Panc1 (cell line): Measurements from ENCODE around the gene LCN1. TPM values are rescaled to one million over a fixed set of nuclear protein-coding genes. Genes with fewer than 3 reads are reported as not detected.
A peak's percentile ranks its signal among the peaks of the same experiment; 100 is the strongest.

Source experiments
- ATAC-seq: fragments of 200-7000 bp; cut with Tn5 transposase; 2 replicates; pipeline ENCODE4 v1.9.1; 2020; ENCODE audit warnings: mild to moderate bottlenecking, moderate library complexity
- BruUV-seq: library from RNA; stranded (reverse); fragments of 400-500 nt; replicated peaks from 2 replicates; lab custom pipeline; 2021; lab: Mats Ljungman, UMichigan
- CTCF ChIA-PET: fragments of 300-600 bp; sonication (Branson Sonifier 250); formaldehyde crosslinking; loops from one replicate; lab custom pipeline; 2022; ENCODE audit warnings: antibody characterized with exemption; lab: Charles Lee
- POLR2A ChIA-PET: fragments of 300-600 bp; sonication (Branson Sonifier 250); formaldehyde crosslinking; loops from one replicate; lab custom pipeline; 2022; ENCODE audit warnings: antibody characterized with exemption; lab: Charles Lee
- DNase-seq: peaks from one replicate; pipeline ENCODE4 v3.0.0-alpha.2; 2010; ENCODE audit warnings: low read depth, low spot score
- H3K27ac ChIP-seq: 2 replicates; pipeline ENCODE4 v1.5.1; 2011; ENCODE audit warnings: mild to moderate bottlenecking, low read length, inconsistent platforms
- H3K27me3 ChIP-seq: fragments of 200-500 bp; sonication (Bioruptor generic); 2 replicates; pipeline ENCODE4 v1.6.0; 2014; ENCODE audit warnings: low read length, inconsistent platforms; ENCODE audit not compliant: control insufficient read depth, insufficient read depth
- H3K36me3 ChIP-seq: fragments of 200-500 bp; sonication (Bioruptor generic); 2 replicates; pipeline ENCODE4 v1.5.1; 2014; ENCODE audit warnings: inconsistent platforms, mild to moderate bottlenecking, low read length, moderate library complexity; ENCODE audit not compliant: control insufficient read depth, insufficient read depth
- H3K4me1 ChIP-seq: 2 replicates; pipeline ENCODE4 v1.5.1; 2011; ENCODE audit warnings: inconsistent platforms, mild to moderate bottlenecking, low read length, moderate library complexity; ENCODE audit not compliant: control insufficient read depth, insufficient read depth
- H3K4me3 ChIP-seq, 2 experiments: 2 replicates each; pipeline ENCODE4 v1.5.1; 2011 to 2012; ENCODE audit warnings: low read depth in 2 of 2, low read length in 2 of 2, mild to moderate bottlenecking in 2 of 2, inconsistent platforms in 1 of 2, moderate library complexity in 1 of 2
- H3K9me3 ChIP-seq: fragments of 200-500 bp; sonication (Bioruptor generic); 2 replicates; pipeline ENCODE4 v1.5.1; 2014; ENCODE audit warnings: low read depth, mild to moderate bottlenecking, inconsistent platforms, low read length, moderate library complexity; ENCODE audit not compliant: control insufficient read depth, insufficient read depth
- CTCF ChIP-seq: fragments of 450-650 bp; IDR thresholded peaks from 2 replicates; pipeline ENCODE4 v1.5.1; 2017; ENCODE audit warnings: mild to moderate bottlenecking
- POLR2AphosphoS5 ChIP-seq: IDR thresholded peaks from 2 replicates; pipeline ENCODE4 v1.6.1; 2012; ENCODE audit warnings: mild to moderate bottlenecking, low read depth, low read length, moderate library complexity
- SIN3A ChIP-seq: IDR thresholded peaks from 2 replicates; pipeline ENCODE4 v1.6.1; 2012; ENCODE audit warnings: low read depth, mild to moderate bottlenecking, low read length, moderate library complexity, borderline replicate concordance; ENCODE audit not compliant: insufficient read depth
- TCF7L2 ChIP-seq: IDR thresholded peaks from 2 replicates; pipeline ENCODE4 v1.6.1; 2011; ENCODE audit warnings: mild to moderate bottlenecking, low read depth, low read length, inconsistent platforms
- in situ Hi-C: cut with HindIII; loops from 2 replicates; pipeline ENCODE4 v1.10.0; 2016; ENCODE audit warnings: low sequenced_read_pairs, low pct_unique_long_range_greater_than_20kb
- intact Hi-C: fragments of 100-400 bp; cut with micrococcal nuclease; formaldehyde crosslinking; loops from one replicate; pipeline ENCODE4 v1.10.0; 2022; ENCODE audit not compliant: unreplicated experiment
- total RNA-seq: library from RNA; stranded (reverse); gene quantifications from one replicate; pipeline ENCODE4 v1.2.1, GENCODE V29; 2021; ENCODE audit not compliant: unreplicated experiment
- TF ChIP-seq, protein P1 (sequence below), 2 experiments: IDR thresholded peaks; 2 replicates each; pipeline ENCODE4 v1.6.1; 2011 to 2012; ENCODE audit warnings: low read depth in 2 of 2, control low read depth in 1 of 2, low read length in 1 of 2, mild to moderate bottlenecking in 1 of 2, moderate library complexity in 1 of 2; ENCODE audit not compliant: insufficient read depth in 1 of 2

Gene LCN1
- total RNA-seq, 1 experiment from 2014 or later: not detected

GRCh38 chr9:135502168-135502872 is 18.9 kb upstream of the LCN1 start:
- Histone ChIP-seq H3K9me3 (no peaks in the 10 kb centered on the region), H3K27ac (no peak overlapping the region), H3K4me1 (peaks cover 4% of the 10 kb centered on the region), H3K4me3 (no peak overlapping the region; a peak in 1 of 4 replicates), H3K27me3 (no peaks in the 10 kb centered on the region), H3K36me3 (peaks cover 4% of the 10 kb centered on the region; the same call in 1 of the 2 replicates)
- TF ChIP-seq TCF7L2: no peak
- TF ChIP-seq POLR2AphosphoS5: no peak
- TF ChIP-seq, protein P1, sequence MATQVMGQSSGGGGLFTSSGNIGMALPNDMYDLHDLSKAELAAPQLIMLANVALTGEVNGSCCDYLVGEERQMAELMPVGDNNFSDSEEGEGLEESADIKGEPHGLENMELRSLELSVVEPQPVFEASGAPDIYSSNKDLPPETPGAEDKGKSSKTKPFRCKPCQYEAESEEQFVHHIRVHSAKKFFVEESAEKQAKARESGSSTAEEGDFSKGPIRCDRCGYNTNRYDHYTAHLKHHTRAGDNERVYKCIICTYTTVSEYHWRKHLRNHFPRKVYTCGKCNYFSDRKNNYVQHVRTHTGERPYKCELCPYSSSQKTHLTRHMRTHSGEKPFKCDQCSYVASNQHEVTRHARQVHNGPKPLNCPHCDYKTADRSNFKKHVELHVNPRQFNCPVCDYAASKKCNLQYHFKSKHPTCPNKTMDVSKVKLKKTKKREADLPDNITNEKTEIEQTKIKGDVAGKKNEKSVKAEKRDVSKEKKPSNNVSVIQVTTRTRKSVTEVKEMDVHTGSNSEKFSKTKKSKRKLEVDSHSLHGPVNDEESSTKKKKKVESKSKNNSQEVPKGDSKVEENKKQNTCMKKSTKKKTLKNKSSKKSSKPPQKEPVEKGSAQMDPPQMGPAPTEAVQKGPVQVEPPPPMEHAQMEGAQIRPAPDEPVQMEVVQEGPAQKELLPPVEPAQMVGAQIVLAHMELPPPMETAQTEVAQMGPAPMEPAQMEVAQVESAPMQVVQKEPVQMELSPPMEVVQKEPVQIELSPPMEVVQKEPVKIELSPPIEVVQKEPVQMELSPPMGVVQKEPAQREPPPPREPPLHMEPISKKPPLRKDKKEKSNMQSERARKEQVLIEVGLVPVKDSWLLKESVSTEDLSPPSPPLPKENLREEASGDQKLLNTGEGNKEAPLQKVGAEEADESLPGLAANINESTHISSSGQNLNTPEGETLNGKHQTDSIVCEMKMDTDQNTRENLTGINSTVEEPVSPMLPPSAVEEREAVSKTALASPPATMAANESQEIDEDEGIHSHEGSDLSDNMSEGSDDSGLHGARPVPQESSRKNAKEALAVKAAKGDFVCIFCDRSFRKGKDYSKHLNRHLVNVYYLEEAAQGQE (IDR thresholded peaks at IDR 0.05; ENCODE audit: insufficient read depth in 1 of 2, low read depth in 2 of 2, low read length in 1 of 2): no peak
- TF ChIP-seq CTCF: no peak
- no peak for TF ChIP-seq SIN3A
- ChIA-PET CTCF (interaction anchor here (0.6 kb wide), 1 partner anchor 26 kb away, joined by 7 read pairs; no protein-coding TSS in a partner anchor), POLR2A (no interaction called here)
- TSS peak; percentile 88 for BruUV-seq
- intact Hi-C loops (no loop called here), in situ Hi-C loops (no loop called here)
- no peak for ATAC-seq
- DNase-seq: no peak

DNA sequence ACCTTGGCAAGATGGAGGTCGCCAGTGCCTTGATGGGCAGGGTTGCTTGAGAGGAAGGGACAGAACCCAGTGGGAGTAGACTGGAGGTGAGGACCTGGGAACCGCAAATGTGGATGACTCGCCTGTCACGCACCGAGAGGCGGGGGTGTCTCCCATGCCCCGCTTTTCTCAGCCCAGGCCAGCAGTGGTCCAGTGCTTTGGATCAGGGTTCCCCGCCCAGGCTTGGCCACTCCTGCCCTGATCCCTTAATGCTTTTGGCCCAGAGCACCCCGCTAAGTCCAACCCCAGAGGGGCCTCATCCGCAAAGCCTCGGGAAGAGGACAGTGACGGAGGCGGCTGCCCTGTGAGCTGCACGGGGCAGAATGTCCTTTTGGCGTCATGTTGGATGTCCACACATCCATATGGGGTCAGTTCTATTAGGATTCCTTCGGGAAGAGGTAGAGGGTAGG is 18.3 kb upstream of the LCN1 start:
- BruUV-seq: no TSS peak

More for the DNA sequence above, 18.3 kb upstream of the LCN1 start:
- Histone ChIP-seq H3K27ac (no peak overlapping the region), H3K4me1 (peaks cover 4% of the 10 kb centered on the region), H3K27me3 (no peaks in the 10 kb centered on the region), H3K4me3 (no peak overlapping the region), H3K9me3 (no peaks in the 10 kb centered on the region), H3K36me3 (peaks cover 4% of the 10 kb centered on the region; the same call in 1 of the 2 replicates)
- TF ChIP-seq SIN3A (no peak), POLR2AphosphoS5 (no peak), TCF7L2 (no peak), CTCF (no peak)
- TF ChIP-seq, protein P1 (IDR thresholded peaks at IDR 0.05; ENCODE audit: insufficient read depth in 1 of 2, low read depth in 2 of 2, low read length in 1 of 2): no peak
- no peak for ATAC-seq
- POLR2A ChIA-PET: no interaction called here
- intact Hi-C loops: no loop called here
- DNase-seq: no peak
- in situ Hi-C loops: no loop called here
- CTCF ChIA-PET: no interaction called here
